ENCODE data around the gene SERHL2. TPM values are rescaled to one million over a fixed set of nuclear protein-coding genes. Genes with fewer than 3 reads are reported as not detected.

SERHL2 gene
- total RNA-seq, 1 experiment from 2014 or later = 1.0 TPM

DNA sequence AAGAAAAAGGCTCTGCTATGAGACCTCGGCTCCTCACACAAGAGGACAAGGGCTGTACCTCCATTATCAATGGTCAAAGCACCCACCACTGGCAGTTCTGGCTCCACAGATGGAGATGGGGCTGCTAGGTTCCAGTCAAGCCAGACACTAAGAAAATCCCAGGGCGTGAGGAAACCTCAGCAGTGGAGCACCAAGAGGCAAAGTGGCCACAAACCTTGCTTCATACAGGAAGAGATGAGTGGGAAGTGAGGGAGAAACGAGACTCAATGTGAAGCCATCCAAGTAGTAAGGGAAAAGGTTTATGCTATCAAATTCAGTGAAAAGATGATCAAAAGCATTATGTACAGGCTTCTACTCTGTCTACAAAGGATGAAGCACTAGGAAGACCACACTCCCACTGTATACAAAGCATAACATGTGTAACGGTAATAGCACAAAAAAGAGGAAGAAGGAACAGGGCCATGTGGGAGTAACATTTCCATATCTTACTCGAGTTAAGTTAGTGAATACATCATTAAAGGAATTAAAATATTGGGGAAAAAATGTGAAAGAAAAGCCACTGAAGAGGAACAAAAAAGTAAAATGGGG lies 33.9 kb downstream of the SERHL2 start:
- Histone ChIP-seq H3K23me2 (ENCODE audit: insufficient read length, low read depth, low read length, poor library complexity, severe bottlenecking) (no peaks in the 10 kb centered on the region), H2BK20ac (ENCODE audit: low read depth, low read length, poor library complexity, severe bottlenecking) (no peak overlapping the region), H2BK12ac (ENCODE audit: insufficient read length, low read depth, low read length) (no peak overlapping the region), H3K79me2 (ENCODE audit: insufficient read depth, low read length) (no peaks in the 10 kb centered on the region), H4K5ac (ENCODE audit: insufficient read length, low read depth, low read length) (no peak overlapping the region), H2BK120ac (ENCODE audit: low read depth, low read length, poor library complexity, severe bottlenecking) (no peak overlapping the region), H2BK15ac (ENCODE audit: low read depth, low read length) (no peak overlapping the region), H2AFZ (ENCODE audit: low read length) (no peak overlapping the region), H3K9ac (ENCODE audit: extremely low read depth, insufficient read length, low read length) (no peak overlapping the region), H3K9me3 (ENCODE audit: control insufficient read depth, low read depth, low read length) (no peaks in the 10 kb centered on the region), H3K23ac (ENCODE audit: insufficient read length, low read depth, low read length) (no peak overlapping the region), H3K56ac (ENCODE audit: insufficient read length, low read depth, low read length) (no peak overlapping the region), H3K4ac (ENCODE audit: low read depth, low read length) (no peak overlapping the region), H2AK5ac (ENCODE audit: insufficient read length, low read length) (no peak overlapping the region), H3T11ph (ENCODE audit: low read length) (no peak overlapping the region), H4K8ac (replicated peaks; ENCODE audit: insufficient read length, low read depth, low read length) (no peak overlapping the region), H2BK5ac (ENCODE audit: insufficient read length, low read length) (no peak overlapping the region), H3K4me1 (ENCODE audit: insufficient read depth, low read length) (no peaks in the 10 kb centered on the region), H3K18ac (ENCODE audit: insufficient read length, low read depth, low read length) (no peak overlapping the region), H3K79me1 (ENCODE audit: insufficient read depth, low read depth, low read length, poor library complexity, severe bottlenecking) (no peaks in the 10 kb centered on the region), H4K20me1 (ENCODE audit: control insufficient read depth, insufficient read depth, insufficient read length) (no peaks in the 10 kb centered on the region), H3K27ac (ENCODE audit: insufficient read length, low read depth, low read length) (no peak overlapping the region), H3K27me3 (ENCODE audit: insufficient read depth, low read length) (no peaks in the 10 kb centered on the region), H4K91ac (ENCODE audit: insufficient read length, low read depth, low read length) (no peak overlapping the region), H3K14ac (ENCODE audit: insufficient read depth, low read length) (no peak overlapping the region), H3K4me2 (ENCODE audit: insufficient read depth, insufficient read length, low read length) (no peak overlapping the region)
- Mint-ChIP-seq H3K27me3 (ENCODE audit: low read depth) (no peaks in the 10 kb centered on the region), H3K27ac (peak overlapping the region in 1 of 3 experiments; percentile 29; a peak in 1 of 7 replicates), H3K9me3 (no peaks in the 10 kb centered on the region; a peak in 1 of 5 replicates), H3K36me3 (ENCODE audit: insufficient read depth in 1 of 3, low read depth in 3 of 3) (peaks cover 39 to 89% (median 82%) of the 10 kb centered on the region in 3 experiments), H3K4me3 (no peak overlapping the region), H3K4me1 (peaks cover 0 to under 1% of the 10 kb centered on the region in 2 experiments; a peak in 1 of 4 replicates)
- TF ChIP-seq, protein P1, sequence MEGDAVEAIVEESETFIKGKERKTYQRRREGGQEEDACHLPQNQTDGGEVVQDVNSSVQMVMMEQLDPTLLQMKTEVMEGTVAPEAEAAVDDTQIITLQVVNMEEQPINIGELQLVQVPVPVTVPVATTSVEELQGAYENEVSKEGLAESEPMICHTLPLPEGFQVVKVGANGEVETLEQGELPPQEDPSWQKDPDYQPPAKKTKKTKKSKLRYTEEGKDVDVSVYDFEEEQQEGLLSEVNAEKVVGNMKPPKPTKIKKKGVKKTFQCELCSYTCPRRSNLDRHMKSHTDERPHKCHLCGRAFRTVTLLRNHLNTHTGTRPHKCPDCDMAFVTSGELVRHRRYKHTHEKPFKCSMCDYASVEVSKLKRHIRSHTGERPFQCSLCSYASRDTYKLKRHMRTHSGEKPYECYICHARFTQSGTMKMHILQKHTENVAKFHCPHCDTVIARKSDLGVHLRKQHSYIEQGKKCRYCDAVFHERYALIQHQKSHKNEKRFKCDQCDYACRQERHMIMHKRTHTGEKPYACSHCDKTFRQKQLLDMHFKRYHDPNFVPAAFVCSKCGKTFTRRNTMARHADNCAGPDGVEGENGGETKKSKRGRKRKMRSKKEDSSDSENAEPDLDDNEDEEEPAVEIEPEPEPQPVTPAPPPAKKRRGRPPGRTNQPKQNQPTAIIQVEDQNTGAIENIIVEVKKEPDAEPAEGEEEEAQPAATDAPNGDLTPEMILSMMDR (conservative IDR thresholded peaks at IDR 0.05) = no peak
- no peak for DNase-seq
- no CpG with 5 or more reads among the region's 5 CpGs for WGBS (ENCODE audit: extremely low coverage, insufficient read length, low lambda C conversion rate)
